Endothelial cell of hepatic sinusoid (primary cell): ENCODE results near the gene SYNJ2.

Experiments used
- in situ Hi-C: cut with HindIII; loops from 2 replicates; pipeline ENCODE4 v1.10.0; 2017; ENCODE audit warnings: low sequenced_read_pairs

SYNJ2 gene

DNA sequence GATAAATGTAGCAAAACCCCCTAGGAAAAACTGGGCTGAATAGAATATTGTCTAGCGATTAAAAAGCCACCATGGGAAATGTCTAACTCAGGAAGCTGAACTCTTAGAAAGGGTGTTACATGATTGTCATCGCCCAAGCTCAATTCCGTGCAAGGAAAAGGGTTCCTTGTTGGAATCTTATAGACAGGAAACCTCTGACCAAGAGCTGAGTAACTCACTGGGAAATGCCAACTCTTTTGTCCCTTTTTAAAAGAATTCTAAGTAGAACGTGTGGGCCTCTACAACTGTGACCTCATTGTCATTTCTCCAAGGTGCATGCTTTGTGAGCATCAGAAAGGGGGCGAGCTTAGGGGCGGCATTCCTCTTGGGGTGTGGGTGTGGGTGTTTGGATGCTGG, 88.1 kb downstream of the SYNJ2 start:
- in situ Hi-C loops = no loop called here

DNA sequence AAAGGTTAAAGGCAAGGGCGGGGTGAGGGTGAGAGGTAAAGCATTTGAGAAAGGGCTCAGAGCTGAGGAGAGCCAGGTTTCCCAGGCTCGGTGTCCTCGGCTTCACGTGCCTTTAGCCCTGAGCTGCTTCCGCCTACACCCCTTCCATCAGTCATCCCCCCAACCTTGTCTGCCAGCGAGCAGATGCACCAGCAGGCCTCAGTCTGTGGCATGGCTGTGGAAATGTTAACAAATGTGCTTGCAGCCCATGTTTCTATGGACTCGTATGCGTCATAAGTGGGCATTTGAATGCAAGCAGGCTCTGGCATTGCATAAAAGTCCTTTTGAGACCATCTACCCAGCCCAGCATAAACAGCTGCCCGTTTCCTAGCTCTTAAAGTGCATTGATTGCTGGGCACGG, 88.8 kb downstream of the SYNJ2 start:
- in situ Hi-C loops = no loop called here

DNA sequence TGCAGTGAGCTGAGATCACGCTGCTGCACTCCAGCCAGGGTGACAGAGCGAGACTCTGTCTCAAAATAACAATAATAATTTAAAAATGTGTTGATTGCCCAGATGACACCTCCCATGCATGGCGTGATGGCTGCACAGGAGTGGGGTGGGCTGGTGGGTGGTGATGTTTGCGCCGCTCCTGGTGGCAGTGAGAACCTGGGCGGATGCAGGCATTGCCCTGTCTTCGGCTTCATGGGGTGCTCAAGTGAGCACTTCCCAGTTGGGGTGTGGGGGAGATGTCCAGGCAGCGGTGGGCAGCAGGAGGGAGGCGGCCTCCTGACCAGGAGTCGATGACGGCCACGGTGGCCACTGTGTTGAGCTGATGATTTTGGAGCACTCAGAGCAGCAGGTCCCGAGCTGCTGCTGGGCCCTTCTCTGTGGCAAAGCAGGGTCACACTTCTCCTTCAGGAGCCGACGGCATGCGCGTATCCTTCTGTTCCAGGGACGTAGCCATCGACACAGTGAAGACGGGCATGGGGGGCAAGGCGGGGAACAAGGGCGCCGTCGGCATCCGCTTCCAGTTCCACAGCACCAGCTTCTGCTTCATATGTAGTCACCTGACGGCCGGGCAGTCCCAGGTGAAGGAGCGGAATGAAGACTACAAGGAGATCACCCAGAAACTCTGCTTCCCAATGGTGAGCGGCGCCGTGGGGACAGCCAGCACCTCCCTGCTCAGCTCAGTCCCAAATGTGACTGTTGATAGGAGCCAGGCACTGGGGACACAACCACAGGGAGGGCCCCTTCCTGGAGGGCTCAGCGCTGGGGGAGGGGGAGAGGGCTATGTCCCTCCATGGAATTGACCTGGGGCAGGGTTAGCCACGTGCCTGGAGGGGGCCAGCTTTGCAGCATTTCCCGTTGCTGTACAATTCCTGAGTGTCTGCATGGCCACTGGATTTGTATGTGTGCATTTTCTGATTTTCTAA, 89.7 kb downstream of the SYNJ2 start:
- in situ Hi-C loops = no loop called here

DNA sequence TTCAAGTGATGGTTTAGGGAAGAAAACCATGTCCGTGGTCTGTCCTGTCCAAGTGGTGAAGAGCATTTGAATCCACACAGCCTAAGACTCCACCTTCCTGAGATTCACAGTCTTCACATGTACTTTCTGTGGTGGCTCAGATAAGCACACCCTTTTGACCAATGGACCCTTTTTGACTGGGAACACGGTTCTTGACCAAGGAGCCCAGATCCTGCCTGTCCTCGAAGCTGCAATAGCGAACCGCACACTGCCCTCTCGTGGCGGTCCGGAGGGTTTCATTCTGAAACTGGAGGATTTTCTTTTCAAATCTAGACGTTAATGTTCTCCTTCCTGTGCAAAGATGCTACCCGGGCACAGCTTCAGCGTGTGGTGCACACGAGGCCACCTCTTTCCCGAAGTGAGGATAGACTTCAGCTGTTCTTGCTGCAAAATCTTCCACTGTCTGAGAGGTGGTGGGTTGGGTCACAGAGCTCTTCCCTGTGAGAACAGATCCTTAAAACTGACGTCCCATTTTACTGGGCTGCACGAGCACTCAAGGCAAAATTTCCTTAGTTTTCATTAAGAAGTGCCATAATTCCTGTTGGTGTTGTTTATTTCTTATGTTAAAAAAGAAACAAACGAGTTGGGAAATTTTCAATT, 90.5 kb downstream of the SYNJ2 start:
- in situ Hi-C loops = no loop called here

DNA sequence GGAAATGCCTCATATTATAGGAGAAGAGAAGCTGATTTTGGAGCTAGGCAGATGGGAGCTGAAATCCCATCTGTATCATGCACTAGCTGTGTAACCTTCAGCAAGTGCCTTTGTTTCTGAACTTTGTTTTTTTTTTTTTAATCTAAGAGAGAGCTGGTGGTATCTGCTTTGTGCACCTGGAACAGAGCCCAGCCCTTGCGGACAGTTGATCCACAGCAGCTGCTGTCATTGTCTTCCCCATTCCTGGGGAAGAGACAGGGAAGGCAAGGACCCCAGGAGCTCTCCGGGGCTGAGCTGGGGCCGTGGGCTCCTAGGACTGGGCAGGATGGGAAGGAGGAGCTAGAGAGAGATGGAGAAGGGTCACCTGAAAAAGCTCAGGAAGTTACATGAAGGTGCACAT, 92.1 kb downstream of the SYNJ2 start:
- in situ Hi-C loops = no loop called here

DNA sequence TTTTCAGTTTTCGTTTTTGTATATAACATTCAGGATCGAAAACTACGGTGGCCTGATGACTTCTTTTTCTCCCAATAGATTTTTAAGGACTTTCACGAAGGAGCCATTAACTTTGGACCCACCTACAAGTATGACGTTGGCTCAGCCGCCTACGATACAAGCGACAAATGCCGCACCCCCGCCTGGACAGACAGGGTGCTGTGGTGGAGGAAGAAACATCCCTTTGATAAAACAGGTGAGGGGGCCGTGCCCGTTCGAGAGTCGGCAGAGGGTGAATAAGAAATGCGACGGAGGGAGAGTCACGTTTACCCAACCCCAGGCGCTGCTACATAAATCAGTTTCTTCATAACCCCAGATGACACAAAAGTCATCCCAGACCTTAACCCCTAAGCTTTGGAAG, 94.9 kb downstream of the SYNJ2 start:
- in situ Hi-C loops = no loop called here

DNA sequence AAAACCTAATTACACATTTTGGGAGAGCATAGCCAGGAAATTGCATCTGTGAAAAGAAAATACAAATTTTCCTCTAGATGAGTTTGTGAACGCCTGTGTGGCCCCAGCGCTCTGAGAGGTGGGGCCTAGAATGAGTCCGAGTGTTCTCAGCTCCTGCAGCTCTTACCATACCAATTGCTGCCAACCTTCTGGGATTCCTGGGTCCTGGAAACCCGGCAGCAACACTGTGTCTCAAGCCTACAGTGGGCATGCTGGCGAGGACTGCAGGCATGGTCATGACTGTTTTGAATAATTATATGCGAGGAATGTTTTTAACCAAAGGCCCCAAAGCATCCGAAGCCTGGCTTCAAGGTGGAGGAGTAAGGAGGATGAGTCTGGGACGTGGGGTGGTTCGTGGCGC, 96.0 kb downstream of the SYNJ2 start:
- in situ Hi-C loops = no loop called here

DNA sequence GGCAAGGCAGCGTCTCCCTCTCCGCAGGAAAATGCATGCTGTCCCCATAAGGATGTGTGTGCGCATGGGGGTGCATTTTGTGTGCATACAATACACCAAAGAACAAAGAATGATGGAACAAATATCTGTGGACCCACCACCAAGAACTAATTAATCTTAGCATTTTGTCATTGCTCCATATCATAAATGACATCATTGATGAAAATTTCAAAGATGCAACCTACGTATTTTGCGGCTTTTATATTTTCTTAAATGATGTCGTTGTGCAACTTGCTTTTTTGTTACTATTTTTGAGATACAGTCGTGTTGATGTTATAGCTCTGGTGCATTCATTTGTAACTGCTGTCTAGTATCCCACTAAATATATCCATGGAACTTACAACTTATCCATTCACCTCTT, 96.7 kb downstream of the SYNJ2 start:
- in situ Hi-C loops = no loop called here

DNA sequence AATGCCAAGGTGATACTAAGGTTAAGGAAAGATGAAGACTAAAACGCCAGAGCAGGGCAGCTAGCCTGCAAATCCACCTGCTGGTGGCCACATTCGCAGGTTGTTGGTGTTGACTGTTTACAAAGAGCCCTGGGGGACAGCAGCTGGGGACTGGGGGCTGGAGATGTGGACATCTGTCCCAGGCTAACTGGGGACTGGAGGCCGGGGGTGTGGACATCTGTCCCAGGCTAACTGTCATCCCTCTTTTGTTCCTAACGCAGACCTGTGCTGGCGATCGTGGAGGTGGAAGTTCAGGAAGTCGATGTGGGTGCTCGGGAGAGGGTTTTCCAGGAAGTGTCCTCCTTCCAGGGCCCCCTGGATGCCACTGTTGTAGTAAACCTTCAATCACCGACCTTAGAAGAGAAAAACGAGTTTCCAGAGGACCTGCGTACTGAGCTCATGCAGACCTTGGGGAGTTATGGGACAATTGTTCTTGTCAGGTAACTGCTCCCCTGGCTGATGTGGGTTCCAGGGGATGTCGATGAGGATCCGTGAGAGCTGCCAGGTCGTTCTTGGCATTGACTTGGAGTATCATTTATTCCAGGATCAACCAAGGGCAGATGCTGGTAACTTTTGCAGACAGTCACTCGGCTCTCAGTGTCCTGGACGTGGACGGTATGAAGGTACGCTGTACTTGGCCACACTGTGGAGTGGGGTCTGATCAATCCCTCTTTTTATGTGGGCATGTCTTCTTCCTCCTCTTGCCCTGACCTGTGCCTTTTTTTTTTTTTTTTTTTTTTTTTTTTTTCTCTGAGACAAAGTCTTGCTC, 99.4 kb downstream of the SYNJ2 start:
- in situ Hi-C loops = no loop called here

DNA sequence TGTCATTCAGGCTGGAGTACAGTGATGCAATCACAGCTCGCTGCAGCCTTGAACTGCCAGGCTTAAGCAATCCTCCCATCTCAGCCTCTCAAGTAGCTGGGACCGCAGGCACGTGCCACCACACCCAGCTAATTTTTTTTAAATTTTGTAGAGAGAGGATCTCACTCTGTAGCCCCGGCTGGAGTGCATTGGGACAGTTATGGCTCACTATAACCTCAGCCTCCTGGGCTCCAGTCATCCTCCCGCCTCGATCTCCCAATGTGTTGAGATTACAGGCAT, 99.9 kb downstream of the SYNJ2 start:
- in situ Hi-C loops = no loop called here

DNA sequence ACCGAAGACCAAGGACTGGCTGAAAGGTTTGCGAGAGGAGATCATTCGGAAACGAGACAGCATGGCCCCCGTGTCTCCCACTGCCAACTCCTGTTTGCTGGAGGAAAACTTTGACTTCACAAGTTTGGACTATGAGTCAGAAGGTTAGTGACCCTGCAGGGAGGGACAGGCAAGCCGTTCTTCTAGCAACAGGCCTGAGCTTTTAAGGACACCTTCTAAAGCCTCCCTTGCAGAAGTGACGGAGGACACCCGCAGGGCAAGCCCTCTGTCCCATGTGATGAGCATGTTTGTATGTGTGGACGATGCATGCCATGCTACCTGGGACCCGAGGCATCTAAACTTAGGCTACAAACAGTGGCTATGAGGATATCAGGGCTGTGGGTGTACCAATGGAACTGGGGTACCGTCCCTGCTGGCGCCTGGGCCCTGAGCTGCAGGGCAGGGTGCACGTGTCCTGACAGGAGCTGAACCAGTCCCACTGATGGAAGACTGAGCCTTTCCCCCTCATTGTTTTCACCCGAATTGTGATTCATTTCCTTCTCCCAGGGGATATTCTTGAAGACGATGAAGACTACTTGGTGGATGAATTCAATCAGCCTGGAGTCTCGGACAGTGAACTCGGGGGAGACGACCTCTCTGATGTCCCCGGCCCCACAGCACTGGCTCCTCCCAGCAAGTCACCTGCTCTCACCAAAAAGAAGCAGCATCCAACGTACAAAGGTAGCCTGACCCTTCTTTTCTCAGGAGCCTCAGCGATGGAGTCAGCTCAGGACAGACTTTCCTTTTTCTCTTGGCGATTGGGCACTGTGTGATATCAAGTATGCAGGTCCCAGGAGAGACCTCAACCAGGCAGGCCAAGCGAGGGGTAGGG, 102.0 kb downstream of the SYNJ2 start:
- in situ Hi-C loops = no loop called here

DNA sequence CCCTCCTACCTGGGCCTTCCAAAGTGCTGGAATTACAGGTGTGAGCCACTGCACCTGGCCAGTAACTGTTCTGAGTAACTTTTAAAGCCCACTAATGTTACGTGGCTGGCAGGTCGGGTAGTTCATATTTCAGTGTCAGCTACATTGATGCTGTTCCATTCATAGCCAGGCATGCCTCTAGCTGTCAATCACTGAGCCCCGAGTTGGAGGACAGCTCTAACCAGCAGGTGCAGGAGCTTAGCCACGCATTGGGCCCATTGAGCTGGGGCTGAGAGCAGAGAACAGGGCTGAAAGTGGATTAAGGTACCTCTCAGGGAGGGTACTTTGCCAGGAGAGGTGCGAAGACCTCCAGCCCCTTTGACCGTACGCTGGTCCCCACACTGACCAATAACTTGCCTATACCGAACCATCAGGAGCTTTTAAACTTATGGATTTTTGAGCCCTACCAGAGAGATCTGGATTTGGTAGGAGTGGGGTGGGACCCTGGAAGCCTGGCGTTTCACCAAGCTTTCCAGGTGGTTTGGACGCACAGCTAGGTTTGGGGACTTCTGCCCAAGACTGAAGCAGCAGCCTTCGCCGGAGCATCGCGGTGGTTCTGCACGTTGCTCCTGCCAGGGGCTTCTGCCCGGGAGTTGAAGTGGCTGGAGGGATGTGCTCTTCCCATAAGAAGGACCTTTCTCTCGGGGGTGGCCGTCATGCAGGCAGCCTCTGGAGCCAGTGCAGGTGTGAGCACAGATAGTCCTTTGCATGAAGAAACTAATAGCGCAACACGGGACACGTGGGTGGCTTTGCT, 103.8 kb downstream of the SYNJ2 start:
- in situ Hi-C loops = no loop called here

DNA sequence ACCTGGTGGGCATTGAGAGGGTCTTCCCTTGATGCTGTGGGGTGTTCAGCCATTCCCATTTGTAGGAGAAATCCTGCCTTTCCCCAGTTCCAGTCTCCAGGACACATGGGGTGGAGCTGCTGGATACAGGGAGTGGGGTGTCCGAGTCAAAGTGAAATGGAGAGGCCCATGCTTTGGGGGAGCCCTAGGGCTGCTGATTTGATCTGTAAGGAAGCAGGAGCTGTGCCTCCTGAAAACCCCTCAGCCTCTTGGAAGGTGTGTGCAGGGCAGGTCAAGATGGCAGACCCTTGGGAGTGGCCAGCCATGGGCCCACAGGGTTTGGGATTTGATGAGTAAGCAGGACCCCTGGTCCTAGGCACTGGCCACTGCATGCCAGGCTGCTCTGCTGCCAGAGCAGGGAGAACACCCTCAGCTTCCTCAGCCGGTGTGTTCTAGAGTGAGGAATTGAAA, 104.4 kb downstream of the SYNJ2 start:
- in situ Hi-C loops = no loop called here

DNA sequence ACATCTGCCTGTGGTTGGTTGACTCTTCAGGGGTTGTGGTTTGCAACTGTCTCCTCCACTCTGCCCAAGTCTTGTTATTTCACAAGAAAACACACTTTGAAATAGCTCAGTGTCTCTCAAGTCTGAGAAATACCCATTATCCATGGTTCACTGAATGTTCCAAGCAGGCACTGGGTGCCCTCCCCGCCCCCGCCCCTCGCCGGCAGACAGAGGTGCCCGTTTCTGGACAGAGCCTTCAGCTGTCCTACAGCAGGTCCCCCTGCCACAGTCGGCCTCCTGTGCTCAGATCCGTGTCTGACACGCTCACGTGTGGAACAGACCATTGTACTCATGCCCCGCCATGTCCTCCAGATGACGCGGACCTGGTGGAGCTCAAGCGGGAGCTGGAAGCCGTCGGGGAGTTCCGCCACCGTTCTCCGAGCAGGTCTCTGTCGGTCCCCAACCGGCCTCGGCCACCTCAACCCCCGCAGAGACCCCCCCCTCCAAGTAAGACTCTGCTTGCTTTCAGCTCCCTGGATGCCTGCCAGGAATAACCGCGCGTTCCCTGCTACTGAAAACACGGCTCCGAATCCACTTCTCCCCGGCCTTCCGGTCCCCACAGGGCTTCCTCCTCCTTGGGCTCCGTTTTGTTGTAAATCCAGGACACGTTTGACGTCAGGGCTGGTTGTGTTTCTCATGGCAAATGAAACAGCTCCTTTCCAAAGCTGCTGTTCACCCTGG, 105.0 kb downstream of the SYNJ2 start:
- in situ Hi-C loops = no loop called here

DNA sequence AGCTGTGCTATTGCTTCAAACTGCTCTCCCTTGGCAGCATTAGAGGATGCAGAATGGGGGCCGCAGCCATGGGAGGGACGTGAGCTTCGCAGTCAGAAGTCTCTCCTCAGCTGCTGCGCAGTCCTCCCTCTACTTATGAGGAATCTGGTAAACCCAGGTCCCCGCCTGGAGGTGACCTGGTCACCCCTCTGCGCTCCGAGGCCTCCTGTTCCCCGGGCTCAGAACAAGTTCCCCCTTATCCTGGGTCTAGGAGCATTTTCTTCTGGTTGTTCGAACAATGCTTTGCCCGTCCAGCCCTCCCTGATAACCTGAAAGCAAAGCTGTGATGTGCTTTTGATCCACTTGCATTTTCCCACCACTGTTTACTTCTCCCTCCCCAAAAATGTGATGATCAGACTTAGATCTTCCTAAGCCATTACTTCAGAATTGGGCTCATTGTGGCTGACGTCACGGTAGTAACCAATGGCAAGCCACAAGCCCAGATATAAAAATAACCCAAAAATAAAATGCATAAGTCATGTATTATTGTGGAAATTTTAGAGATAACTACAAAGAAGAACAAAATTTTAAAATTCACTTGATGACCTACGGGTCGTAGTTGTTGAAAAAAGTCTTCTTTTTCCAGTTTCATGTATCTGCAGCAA, 105.7 kb downstream of the SYNJ2 start:
- in situ Hi-C loops = no loop called here

DNA sequence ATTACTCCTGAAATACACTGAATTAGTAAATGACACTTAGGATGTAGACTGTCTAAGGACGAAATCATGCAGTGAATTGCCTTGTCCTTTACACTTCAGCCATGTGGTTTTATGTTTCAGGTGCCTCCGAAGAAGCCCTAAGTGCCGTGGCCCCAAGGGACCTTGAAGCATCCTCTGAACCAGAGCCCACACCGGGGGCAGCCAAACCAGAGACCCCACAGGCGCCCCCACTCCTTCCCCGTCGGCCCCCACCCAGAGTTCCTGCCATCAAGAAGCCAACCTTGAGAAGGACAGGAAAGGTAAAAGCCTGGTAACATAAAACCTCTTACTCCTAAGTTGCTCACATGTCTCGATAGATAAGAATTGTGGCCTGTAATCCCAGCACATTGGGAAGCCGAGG, 111.1 kb downstream of the SYNJ2 start:
- in situ Hi-C loops = loop anchor here (5.0 kb wide), 1 partner anchor 39 kb away; no protein-coding TSS in a partner anchor

DNA sequence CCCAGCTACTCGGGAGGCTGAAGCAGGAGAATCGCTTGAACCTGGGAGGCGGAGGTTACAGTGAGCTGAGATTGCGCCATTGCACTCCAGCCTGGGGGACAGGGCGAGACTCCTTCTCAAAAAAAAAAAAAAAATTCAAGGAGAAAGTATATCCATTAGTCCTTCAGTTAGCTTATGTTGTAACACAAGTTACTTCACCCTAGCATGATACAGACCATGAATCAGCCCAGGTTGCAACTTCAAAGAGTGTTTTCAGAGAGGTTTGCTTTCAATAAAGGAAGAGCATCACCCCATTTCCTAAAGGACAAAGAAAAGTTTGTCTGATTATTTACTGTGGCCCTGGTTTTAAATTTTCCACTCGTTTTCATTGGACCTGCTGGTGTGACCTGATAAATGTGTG, 113.4 kb downstream of the SYNJ2 start:
- in situ Hi-C loops = no loop called here

DNA sequence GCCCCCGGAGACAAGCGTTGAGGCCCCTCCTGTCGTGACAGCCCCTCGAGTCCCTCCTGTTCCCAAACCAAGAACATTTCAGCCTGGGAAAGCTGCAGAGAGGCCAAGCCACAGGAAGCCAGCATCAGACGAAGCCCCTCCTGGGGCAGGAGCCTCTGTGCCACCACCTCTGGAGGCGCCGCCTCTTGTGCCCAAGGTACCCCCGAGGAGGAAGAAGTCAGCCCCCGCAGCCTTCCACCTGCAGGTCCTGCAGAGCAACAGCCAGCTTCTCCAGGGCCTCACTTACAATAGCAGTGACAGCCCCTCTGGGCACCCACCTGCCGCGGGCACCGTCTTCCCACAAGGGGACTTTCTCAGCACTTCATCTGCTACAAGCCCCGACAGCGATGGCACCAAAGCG, 114.0 kb downstream of the SYNJ2 start:
- in situ Hi-C loops = no loop called here

DNA sequence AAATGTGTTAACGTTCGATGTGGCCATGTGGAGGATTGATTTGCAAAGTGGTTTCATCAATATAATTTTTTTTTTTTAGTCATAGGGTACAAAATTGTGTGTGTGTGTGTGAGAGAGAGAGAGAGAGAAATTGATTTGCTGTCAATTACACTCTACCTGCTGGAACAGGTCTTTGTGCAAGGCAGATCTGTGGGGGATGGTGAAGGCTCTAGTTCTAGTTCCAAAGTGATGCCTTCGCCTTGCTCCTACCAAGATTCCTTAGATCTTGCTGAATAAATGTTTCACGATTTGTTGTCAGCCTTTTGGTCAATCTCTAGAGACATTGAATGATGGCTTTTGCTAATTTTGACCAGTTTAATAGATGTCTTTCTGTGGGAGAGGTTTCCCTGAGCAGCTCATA, 121.6 kb downstream of the SYNJ2 start:
- in situ Hi-C loops = no loop called here
